Right ventricle myocardium inferior (tissue), 1 donor: ENCODE measurements around the gene PRCC. TPM values are rescaled to one million over a fixed set of nuclear protein-coding genes. Genes with fewer than 3 reads are reported as not detected.

Experiments used
- ATAC-seq: fragments of 200-7000 bp; cut with Tn5 transposase; one replicate; pipeline ENCODE4 v1.9.1; 2020; ENCODE audit warnings: mild to moderate bottlenecking, moderate library complexity
- DNase-seq: peaks from one replicate; pipeline ENCODE4 v3.0.0; 2021; ENCODE audit errors: missing footprints
- intact Hi-C: fragments of 100-400 bp; cut with DNase I; formaldehyde crosslinking; loops from one replicate; pipeline ENCODE4 v1.11.0; 2022
- total RNA-seq: library from RNA; stranded (reverse); fragmentation: NEBNext Ultra II Directional; extraction: Animal tissue kit (Norgen Biotek cat#: 25700); gene quantifications from one replicate; pipeline ENCODE4 v1.2.1, GENCODE V29; 2021
- donor health status: DM: no; HTN: yes; CAD: no; lungs with severe emphysema.

Gene PRCC
- total RNA-seq, 1 donor from 2014 or later = 42.9 TPM

DNA sequence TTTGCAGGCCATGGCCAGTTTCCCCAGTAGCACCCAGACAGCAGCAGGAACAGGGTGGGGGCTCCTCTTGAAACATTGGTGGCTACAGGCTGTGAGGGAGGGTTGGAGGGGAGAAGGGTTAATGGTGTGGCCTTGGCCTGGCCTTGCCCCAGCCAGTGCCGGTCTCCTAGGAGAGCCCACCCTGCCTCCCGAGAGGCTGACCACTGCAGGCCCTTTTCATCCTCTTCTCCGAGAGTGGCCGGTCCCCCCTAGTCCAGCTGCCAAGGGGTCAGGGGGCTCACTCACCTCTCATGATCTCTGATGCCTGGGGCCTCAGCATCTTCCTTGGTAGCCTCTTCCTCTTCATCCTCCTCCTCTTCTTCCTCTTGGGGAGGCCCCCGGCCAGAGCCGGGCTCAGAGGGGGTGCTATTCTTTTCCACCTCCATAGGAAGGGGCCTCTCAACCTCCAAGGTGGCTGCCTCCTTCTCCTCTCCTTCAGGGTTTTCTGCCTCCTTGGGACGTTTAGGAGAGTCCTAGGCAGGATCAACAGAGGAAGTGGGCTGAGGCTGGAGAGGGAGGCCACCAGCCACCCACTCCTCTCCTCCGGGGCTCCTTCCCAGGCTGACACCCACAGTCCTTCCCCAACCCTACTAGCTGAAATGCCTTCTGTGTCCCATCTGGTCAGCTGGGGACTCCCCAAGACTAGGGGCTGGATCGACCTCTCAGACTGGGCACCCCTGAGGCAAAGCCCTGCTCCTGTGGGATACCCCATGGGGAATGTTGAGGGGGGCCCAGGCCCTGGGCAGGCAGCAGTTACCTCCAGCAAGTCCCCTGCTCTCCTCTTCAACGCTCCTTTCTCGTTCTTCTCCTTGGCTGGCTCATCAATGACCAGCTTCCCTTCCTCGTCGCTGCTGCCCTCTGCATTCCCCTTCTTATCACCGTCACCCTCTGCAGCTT, 23.7 kb upstream of the PRCC start:
- intact Hi-C loops = no loop called here
- ATAC-seq (no peak), DNase-seq (no peak)

DNA sequence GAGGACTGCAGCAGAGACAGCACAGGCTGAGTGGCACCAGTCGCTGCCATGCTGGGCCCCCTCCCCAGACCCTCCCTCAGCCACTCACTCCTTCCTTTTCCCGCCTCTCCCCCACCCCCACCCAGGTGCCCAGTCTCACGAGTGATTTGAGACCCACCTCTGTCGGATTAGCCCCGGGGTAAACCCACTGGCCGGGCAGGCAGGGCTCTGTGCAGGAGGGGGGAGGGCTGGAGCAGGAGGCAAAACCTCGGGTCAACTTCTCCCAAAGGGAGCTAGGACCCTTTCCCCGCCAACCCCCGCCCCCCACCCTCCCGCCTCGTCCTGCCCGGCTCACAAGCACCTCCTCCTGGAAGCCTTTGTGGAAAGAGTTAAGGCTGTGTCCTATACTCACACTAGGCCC, 23.0 kb upstream of the PRCC start:
- intact Hi-C loops = no loop called here
- no peak for ATAC-seq
- no peak for DNase-seq

DNA sequence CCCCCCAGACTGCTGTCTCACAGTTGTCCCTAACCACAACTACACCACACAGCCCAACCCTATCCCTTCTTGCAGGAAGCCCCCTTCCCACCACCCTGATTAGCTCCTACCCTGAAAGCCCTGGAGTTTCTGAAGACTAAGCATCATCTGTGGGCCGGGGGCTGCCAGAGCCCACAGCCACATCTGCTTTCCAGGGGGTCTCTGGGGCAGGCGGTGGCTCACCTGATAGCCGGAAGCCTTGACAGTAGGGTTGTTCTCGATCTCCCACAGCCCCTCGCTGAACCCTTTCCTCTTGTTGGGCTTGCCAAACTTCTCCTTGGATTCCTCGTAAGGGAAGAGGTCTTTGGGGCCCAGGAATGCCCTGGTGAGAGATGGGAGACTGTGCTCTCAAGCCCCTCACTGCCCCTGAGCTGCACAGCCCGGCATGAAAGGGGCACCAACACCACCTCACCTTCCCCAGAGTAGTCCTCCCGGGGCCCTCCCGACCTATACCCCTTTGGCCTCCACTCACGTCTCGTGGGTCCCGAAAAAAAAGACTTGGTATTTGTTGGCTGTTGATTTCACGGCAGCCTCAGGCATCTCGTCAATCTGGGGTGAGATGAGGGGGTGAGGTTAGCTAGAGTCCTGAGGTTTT, 22.4 kb upstream of the PRCC start:
- intact Hi-C loops = no loop called here
- no peak for ATAC-seq
- no peak for DNase-seq

DNA sequence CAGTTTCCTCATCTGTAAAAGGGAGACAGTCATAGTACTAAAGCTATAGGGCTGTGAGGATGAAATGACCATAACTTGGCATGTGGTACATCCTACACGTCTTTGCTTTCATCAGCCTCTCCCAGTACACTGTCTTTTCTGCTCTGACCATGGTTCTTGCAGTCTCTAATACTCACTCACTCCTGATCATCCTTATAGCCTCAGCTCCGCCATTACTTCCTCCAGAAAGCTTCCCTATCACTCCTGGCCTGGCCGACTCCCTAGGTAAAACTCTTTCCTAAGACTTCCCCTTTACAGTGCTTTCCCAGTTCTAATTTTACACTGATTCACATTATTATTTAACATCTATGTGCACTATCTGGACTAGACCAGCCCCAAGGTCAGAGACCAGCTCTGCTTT, 21.5 kb upstream of the PRCC start:
- DNase-seq = no peak
- no peak for ATAC-seq
- intact Hi-C loops = no loop called here

DNA sequence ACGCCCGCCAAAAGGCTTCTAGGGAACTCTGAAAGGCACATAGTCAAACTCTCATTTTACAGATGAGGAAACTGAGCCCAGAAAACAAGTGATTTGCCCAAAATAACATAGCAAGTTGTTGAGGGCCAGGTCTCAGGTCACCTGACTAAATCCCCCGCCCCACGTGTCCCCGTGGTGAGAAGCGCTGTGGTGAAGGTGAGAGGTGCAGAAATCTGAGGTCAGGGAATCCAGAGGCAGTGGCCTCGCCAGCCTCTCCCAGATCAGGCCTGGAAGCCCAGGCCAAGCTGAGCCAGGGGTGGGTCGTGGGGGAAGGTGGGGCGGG, 21.0 kb upstream of the PRCC start:
- DNase-seq = no peak
- intact Hi-C loops = no loop called here
- no peak for ATAC-seq

DNA sequence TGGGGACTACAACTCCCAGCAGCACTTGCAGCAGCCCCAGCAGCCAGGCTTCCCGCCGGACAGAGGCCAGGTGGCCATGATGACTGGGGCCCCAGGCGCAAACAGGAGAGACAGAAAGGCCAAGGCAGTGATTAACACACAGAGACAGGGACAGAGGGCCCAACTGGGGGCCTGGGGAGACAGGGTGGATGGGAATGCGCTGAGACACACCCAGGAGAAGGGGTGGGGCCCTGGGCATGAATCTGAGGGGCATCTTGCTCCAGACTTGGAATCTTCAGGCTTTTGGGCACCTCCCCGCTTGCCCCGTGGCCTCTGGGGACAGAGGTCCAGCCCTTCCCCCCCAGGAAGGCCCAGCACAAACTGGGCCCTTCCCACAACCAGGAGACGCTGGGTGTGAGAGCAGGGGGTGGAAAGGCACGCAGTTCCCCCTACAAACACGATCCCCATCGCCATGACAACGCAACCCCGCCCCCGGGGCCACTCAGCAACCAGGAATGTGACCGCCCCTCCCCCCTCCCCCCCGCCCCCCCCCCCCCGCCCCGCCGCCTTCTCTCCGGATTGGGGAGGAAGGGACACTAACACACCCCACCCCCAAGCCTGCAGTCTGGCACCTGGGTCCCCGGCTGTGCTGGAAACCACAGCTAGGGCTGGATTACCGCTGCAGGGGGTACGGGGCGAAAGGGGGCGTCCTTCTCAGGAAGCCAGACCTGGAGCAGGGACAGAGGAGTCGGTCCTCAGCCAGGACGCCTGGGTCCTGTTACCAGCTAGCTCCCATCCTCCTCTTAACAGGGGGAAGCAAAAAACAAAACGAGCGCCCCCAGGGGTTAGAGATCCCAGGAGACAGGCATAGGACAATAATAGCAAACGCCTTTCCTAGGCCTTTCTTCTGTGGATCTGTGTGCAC, 20.4 kb upstream of the PRCC start:
- peak; percentile 64 for ATAC-seq
- DNase-seq = peak; percentile 95
- intact Hi-C loops = no loop called here

DNA sequence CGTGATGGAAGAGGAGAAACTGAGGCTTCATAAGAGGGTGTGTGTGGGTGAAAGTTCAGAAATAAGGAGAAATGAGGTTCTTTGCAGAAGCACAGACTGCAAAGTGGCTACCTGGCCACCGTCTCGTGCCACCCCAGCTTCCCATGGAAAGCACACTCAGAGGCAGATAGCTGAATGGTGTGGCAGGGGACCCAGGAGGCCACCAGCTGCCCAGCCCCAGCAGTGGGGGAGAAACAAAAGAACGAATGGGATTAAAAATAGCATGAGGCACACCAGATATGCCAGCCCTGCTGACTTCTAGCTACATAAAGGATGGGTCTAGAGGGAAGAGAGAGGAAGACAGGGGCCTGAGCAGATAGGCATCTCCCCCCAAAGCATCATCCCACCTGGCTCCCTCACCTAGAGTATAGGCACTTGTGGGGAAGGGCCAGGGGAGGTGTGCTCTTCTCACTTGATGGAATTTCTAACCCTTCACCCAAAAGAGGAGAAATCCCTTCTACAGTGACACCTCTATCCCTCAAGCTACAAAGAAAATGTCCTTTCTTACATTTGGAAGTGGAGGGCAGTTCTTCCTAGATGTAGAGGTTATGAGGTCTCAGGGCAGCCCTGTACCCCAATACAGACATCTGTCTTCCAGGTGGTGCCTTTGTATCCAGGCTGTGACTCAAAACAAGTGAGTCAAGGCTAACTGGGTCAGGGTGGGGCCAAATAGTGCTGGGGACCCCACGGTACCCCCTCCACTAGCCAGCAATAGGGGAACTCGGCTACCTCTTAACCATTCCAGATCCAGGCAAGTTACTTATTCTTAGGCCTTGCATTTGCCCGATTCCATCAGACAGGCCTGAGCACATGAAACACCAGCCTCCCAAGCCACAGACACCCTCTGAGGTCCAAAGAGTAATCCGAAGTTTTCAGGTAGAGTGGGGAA, 19.3 kb upstream of the PRCC start:
- DNase-seq (no peak), ATAC-seq (no peak)
- intact Hi-C loops = no loop called here

DNA sequence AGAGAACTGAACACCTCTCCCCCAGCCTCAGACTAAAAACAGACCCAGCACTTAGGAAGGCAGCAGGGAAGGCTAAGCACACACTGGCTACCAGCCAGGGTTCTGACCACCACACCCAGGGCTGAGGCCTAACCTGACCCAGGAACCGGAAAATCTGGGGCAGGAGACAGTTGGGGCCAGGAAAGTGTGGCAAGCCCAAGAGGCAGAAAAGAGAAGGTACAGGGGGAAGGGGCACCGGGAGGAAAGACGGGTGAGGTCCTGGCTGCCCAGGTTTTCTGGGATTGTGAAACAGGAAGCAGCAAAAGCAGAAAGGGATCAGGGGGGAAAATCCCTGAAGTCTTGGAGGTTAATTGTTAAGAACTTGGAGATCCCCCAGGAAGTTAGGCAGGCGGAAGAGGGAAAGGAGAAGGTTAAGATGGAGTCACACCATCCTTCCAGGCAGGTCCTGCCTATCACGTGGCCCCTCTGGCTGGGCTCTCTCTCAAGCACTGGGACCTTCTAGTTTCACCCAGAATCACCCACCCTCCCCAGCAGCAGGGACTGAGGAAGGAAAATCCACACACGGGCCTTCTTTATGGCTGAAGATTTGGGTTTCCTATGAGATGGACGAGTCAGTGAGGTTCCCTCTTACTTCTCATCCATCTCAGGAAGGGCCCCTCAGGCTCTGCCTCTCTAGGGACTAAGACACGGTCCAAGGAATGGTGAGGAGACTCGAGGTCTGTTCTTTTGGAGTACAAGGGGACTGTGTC, 18.5 kb upstream of the PRCC start:
- intact Hi-C loops = no loop called here
- ATAC-seq = peak; percentile 5
- DNase-seq = peak; percentile 77

DNA sequence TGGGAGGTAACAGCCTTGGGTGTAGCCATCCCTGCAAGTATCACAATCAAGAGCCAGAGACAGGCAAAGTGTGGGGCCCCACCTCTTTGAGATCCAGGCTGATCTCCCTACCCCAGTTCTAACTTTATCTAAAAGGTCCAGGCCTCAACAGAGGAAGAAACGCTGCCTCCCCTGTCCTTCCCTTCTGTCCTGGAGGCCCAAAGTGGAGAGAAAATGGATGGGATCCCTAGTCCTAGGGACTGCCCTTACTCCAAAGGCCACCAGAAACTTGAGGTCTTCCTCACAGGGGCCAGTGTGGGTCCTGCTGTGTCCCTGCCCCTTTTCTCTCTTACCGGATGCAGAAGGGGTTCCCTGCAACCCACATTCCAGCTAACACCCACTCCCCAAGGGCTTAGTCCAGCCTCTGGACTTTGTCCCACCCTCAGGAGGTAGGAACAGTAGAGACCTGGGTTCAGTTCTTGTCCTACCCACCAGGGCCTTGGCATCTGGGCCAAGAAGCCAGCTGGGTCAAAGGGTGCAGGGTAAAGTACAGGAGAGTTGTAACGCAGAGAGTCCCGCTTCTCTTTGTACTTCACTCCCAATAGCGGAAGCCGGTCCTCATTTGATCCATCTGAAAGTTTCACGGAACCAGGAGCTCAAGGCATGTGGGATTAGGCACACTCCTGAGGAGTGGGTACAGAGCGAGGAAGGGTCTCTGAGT, 17.8 kb upstream of the PRCC start:
- ATAC-seq (no peak), DNase-seq (no peak)
- intact Hi-C loops = loop anchor here (2.0 kb wide), 1 partner anchor 17 kb away; the partner anchor contains the start of gene PRCC

DNA sequence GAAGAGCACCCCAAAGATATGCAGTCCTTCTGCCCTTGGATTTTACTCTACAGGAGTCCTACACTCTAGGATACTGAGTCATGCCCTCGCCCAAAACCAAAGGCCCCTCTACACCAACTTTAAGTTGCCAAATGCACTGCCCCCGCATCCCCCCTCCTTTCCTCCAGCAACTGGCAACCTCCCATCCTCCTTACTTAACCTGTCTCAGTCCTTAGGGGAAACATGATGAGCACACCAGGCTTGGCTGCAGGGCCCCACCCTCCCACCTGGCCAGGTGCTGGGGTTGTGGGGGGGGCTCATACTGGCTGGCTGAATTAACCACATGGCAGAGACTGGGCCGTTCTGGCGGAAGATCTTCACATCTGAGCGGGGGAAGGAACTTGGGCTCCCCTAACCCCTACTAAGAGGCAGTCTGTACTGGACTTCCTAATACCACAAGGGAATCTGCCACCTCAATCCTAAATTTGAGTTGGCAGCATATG, 17.1 kb upstream of the PRCC start:
- ATAC-seq = no peak
- intact Hi-C loops = loop anchor here (2.0 kb wide), 1 partner anchor 17 kb away; the partner anchor contains the start of gene PRCC
- DNase-seq = no peak

DNA sequence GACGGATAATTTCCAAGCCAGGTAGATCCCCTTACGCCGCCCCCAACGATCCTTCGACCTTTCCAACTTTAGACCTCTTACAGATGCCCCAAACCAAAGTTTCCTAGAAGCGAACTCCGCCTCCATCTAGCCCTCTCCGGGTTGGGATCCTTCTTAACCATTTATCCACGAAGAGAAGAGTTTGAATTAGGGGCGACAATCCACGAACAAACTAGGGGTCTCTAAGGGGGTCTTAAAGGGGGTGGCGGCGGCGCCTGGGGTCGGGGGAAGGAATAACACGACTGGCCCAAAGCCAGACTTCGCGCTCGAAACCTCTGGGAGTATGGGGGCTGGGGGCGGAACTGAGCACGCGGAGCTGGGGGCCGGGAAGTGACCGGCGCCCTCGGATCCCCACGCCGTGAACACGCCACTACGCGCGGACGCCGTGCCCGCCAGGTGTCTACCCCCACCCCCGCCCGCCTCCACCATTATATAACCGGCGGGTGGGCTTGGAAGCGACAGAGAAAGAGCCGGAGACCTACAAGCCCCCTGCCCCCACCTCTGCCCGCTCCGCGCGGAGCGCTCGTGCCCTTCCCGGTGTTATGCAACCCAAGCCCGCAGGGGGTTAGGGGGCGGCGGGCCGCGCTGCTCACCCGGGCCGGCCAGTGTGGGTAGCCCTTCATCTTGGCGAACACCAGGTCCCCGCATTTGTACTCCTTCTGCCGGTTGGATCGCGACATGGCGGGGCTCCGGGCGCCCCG, 16.5 kb upstream of the PRCC start:
- peak; percentile 74 for DNase-seq
- intact Hi-C loops = loop anchor here (2.0 kb wide), 1 partner anchor 16 kb away; the partner anchor contains the start of gene PRCC
- ATAC-seq = no peak

DNA sequence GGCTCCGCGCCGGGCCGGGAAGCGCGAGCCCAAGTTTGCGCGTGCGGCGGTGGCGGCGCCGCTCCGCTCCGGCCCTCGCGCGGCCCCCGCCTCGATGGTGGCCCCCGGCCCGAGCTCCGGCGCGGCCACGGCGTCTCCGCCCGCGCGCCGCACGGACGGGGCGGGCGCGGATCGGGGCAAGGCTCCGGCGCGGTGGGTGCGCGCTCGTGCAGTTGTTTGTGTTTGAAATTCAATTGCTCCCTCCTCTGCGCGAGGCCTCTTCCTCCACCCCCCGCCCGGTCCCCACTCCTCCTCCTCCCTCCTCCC, 15.9 kb upstream of the PRCC start, which contains the start of gene HDGF:
HDGF (minus strand) TSS at position 225 of the 306 bp plus-strand sequence. CDS start 246 bp downstream, outside the sequence.
- ATAC-seq (no peak), DNase-seq (no peak)
- intact Hi-C loops = loop anchor here (2.0 kb wide), 1 partner anchor 15 kb away; the partner anchor contains the start of gene PRCC

DNA sequence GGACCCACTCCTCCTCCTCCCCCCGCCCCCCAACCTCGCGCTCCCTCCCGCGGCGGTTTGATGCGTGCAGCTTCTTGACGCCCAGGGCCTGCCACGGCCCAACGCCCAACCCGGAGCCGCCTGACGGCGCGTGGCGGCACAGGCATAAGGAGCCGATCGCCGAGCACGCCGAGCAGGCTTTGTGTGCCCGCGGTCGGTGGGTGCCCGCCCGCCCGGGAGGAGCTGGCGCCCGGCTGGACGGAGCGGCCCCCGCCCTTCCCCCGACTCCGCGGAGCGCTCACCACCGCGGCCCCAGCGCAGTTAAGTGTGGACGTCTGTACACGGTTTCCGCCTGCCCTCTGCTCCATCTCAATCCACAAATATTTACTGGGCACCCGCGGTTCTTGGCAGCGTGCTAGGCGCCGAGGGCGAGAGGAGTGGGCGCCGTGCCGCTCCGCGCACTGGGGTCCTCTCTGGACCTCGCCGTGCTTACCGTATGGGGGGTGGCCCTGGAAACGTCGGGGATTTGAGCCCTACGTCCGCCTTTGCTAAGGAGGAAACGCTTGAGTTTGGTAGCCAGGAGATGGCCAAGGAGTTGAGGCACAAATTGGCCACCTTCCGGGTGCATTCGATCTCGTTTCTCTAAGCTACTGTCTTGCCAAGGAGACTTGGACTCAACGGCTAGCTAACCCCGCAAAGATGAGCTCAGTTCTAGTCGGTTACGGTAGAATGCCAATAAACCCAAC, 15.4 kb upstream of the PRCC start:
- DNase-seq (peak; percentile 99), ATAC-seq (peak; percentile 84)
- intact Hi-C loops = loop anchor here (2.0 kb wide), 1 partner anchor 15 kb away; the partner anchor contains the start of gene PRCC

DNA sequence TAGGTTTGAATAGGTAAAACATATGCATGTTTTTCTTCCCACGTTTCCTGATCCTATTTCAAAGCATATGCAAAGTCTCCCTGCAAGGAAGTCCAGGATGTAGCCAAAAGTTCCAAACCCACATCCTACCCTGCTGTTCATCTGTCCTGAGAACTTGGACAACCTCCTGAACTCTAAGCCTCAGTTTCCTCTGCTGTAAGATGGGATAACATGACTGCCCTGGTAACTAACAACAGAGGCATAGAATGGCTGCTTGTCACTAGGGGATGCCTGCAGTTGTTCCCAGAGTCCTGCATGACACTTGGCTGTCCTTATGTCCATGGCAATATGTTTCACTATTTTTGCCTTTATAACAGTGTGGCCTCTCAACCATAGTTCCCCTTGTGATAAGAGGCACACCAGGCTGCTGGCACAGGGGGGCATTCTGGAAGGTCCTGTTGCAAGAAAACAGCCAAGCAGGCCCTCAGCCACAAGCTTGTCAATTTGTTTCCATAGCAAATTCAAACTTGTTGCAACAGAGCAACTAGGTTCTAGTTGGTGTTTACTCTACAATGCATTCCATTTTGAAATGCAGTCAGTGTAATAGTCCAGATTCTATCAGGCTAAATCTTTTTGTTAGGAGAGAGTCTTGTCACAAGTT, 14.4 kb upstream of the PRCC start:
- ATAC-seq (no peak), DNase-seq (no peak)
- intact Hi-C loops = no loop called here

DNA sequence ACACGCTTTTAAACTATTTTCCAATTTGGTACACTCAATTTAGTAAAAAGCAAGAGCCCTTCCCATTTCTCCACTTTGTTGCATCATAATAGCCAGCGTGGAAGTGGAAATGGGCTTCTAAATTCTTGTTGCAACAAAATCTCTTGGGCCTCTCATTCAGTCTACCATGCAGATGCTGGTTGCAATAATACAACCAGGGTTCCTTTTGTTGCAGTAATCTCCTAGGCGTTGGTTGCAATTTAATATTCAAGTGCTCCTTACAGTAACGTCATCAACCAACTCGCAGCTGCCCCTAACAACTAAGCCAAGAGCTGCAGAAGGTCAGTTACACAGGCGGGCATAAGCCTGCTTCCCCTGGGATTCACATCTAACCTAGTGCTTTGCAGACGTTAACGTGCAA, 13.1 kb upstream of the PRCC start:
- intact Hi-C loops = no loop called here
- ATAC-seq (no peak), DNase-seq (no peak)
